H1 (cell line): ENCODE results near the gene ATP6V1B1. TPM values are rescaled to one million over a fixed set of nuclear protein-coding genes. Genes with fewer than 3 reads are reported as not detected.

Source experiments
- CTCF ChIA-PET: fragments of 300-600 bp; sonication (Branson Sonifier 250); formaldehyde crosslinking; loops from one replicate; lab custom pipeline; 2021; ENCODE audit not compliant: partially characterized antibody; lab: Charles Lee
- POLR2A ChIA-PET: fragments of 300-600 bp; sonication (Branson Sonifier 250); formaldehyde crosslinking; loops from one replicate; lab custom pipeline; 2021; ENCODE audit warnings: inconsistent platforms; ENCODE audit not compliant: partially characterized antibody; lab: Charles Lee
- DNase-seq, 2 experiments: peaks; one replicate each; pipeline versions ENCODE4 v3.0.0 to v3.0.0-alpha.2; 2010 to 2022; ENCODE audit warnings: low spot score in 2 of 2, low read depth in 1 of 2, mixed read lengths in 1 of 2
- FAIRE-seq: peaks from 2 replicates; lab custom pipeline; 2011; peaks lifted over from hg19 to GRCh38; lab: Jason Lieb, UNC
- H2AFZ ChIP-seq: 2 replicates; pipeline ENCODE4 v1.8.1; 2012; ENCODE audit warnings: low read length, inconsistent platforms
- H2AK5ac ChIP-seq: 2 replicates; pipeline ENCODE4 v1.6.1; 2013; ENCODE audit warnings: low read depth, low read length
- H2BK120ac ChIP-seq: replicated peaks from 2 replicates; pipeline ENCODE3; 2013; ENCODE audit warnings: low read depth, low read length, inconsistent platforms
- H2BK12ac ChIP-seq: 2 replicates; pipeline ENCODE4 v1.6.1; 2013; ENCODE audit warnings: low read depth, low read length
- H2BK15ac ChIP-seq: 2 replicates; pipeline ENCODE4 v1.6.1; 2013; ENCODE audit warnings: low read length
- H2BK20ac ChIP-seq: 2 replicates; pipeline ENCODE4 v1.6.1; 2013; ENCODE audit warnings: low read length
- H2BK5ac ChIP-seq: 2 replicates; pipeline ENCODE4 v1.6.1; 2013; ENCODE audit warnings: low read depth, low read length
- H3K14ac ChIP-seq: 2 replicates; pipeline ENCODE4 v1.6.1; 2013; ENCODE audit warnings: inconsistent platforms; ENCODE audit not compliant: insufficient read length
- H3K18ac ChIP-seq: 2 replicates; pipeline ENCODE4 v1.6.1; 2013; ENCODE audit warnings: low read length; ENCODE audit errors: extremely low read depth
- H3K23ac ChIP-seq: 2 replicates; pipeline ENCODE4 v1.6.1; 2013; ENCODE audit warnings: inconsistent platforms; ENCODE audit not compliant: insufficient read length
- H3K23me2 ChIP-seq: 2 replicates; pipeline ENCODE4 v1.6.1; 2013; ENCODE audit warnings: low read depth, low read length
- H3K27ac ChIP-seq: 2 replicates; pipeline ENCODE4 v1.6.1; 2011; ENCODE audit warnings: low read depth, low read length, inconsistent platforms
- H3K27me3 ChIP-seq, 4 experiments: replicated peaks in 1 of 4; 1 replicate in 1 of 4; 2 replicates in 3 of 4; pipeline versions ENCODE4 v1.6.1 to v1.8.1; 2011 to 2013; ENCODE audit warnings: low read length in 3 of 4, mild to moderate bottlenecking in 3 of 4, inconsistent platforms in 2 of 4, mixed read lengths in 2 of 4, moderate library complexity in 1 of 4; ENCODE audit not compliant: control insufficient read depth in 3 of 4, insufficient read depth in 3 of 4; ENCODE audit errors: extremely low read depth in 1 of 4
- H3K36me3 ChIP-seq, 4 experiments: 2 replicates each; pipeline versions ENCODE4 v1.6.1 to v1.8.1; 2011 to 2013; ENCODE audit warnings: mild to moderate bottlenecking in 4 of 4, low read length in 3 of 4, moderate library complexity in 2 of 4, control low read depth in 1 of 4, inconsistent platforms in 1 of 4; ENCODE audit not compliant: insufficient read depth in 4 of 4, control insufficient read depth in 2 of 4
- H3K4ac ChIP-seq: replicated peaks from 2 replicates; pipeline ENCODE3; 2013; ENCODE audit warnings: low read length, low read depth, mixed read lengths, inconsistent platforms; ENCODE audit not compliant: insufficient read length
- H3K4me1 ChIP-seq, 4 experiments: replicated peaks in 1 of 4; 1 replicate in 1 of 4; 2 replicates in 3 of 4; pipeline versions ENCODE4 v1.6.1 to v1.8.1; 2011 to 2013; ENCODE audit warnings: low read length in 3 of 4, inconsistent platforms in 2 of 4, mixed read lengths in 1 of 4; ENCODE audit not compliant: insufficient read depth in 4 of 4, control insufficient read depth in 3 of 4
- H3K4me2 ChIP-seq, 2 experiments: 2 replicates each; pipeline versions ENCODE4 v1.6.1 to v1.8.1; 2011 to 2013; ENCODE audit warnings: low read depth in 2 of 2, low read length in 2 of 2, control low read depth in 1 of 2, inconsistent platforms in 1 of 2, mild to moderate bottlenecking in 1 of 2; ENCODE audit not compliant: insufficient read depth in 1 of 2
- H3K4me3 ChIP-seq, 4 experiments: fragments of 200-600, 300-600 bp in 1 of 4; sonication (generic), shearing (Covaris generic), sonication (Bioruptor Twin) in 1 of 4; 2 replicates each; pipeline versions ENCODE4 v1.5.1 to v1.8.1; 2011 to 2016; ENCODE audit warnings: low read length in 4 of 4, low read depth in 3 of 4, control low read depth in 2 of 4, inconsistent platforms in 2 of 4, mild to moderate bottlenecking in 2 of 4, mixed read lengths in 1 of 4, moderate library complexity in 1 of 4; ENCODE audit not compliant: insufficient read depth in 2 of 4; ENCODE audit errors: extremely low read depth in 1 of 4
- H3K56ac ChIP-seq: replicated peaks from 2 replicates; pipeline ENCODE3; 2013; ENCODE audit warnings: low read depth, mild to moderate bottlenecking, mixed read lengths, low read length, inconsistent platforms; ENCODE audit not compliant: insufficient read length
- H3K79me1 ChIP-seq: 2 replicates; pipeline ENCODE4 v1.6.1; 2013; ENCODE audit warnings: low read depth, low read length, control low read depth
- H3K79me2 ChIP-seq, 2 experiments: 2 replicates each; pipeline versions ENCODE4 v1.6.1 to v1.8.1; 2012 to 2013; ENCODE audit warnings: low read length in 2 of 2, mild to moderate bottlenecking in 2 of 2, inconsistent platforms in 1 of 2; ENCODE audit not compliant: insufficient read depth in 2 of 2, control insufficient read depth in 1 of 2
- H3K9ac ChIP-seq, 4 experiments: replicated peaks in 1 of 4; 1 replicate in 1 of 4; 2 replicates in 3 of 4; pipeline versions ENCODE4 v1.6.1 to v1.8.1; 2011 to 2013; ENCODE audit warnings: low read depth in 3 of 4, low read length in 3 of 4, control low read depth in 2 of 4, mild to moderate bottlenecking in 2 of 4, moderate library complexity in 2 of 4, inconsistent platforms in 1 of 4; ENCODE audit errors: extremely low read depth in 1 of 4
- H3K9me3 ChIP-seq, 2 experiments: 2 replicates each; pipeline versions ENCODE4 v1.6.1 to v1.8.1; 2012 to 2013; ENCODE audit warnings: mild to moderate bottlenecking in 2 of 2, moderate library complexity in 2 of 2, control low read depth in 1 of 2, inconsistent platforms in 1 of 2, low read depth in 1 of 2, low read length in 1 of 2, mixed read lengths in 1 of 2; ENCODE audit not compliant: insufficient read depth in 2 of 2
- H4K20me1 ChIP-seq, 2 experiments: replicated peaks in 1 of 2; 2 replicates each; pipeline versions ENCODE3 to v1.8.1; 2011 to 2013; ENCODE audit warnings: inconsistent platforms in 2 of 2, low read length in 2 of 2, mild to moderate bottlenecking in 1 of 2; ENCODE audit not compliant: insufficient read depth in 2 of 2, control insufficient read depth in 1 of 2
- H4K5ac ChIP-seq: 2 replicates; pipeline ENCODE4 v1.6.1; 2013; ENCODE audit warnings: low read length, low read depth, mixed read lengths, inconsistent platforms; ENCODE audit not compliant: insufficient read length
- H4K8ac ChIP-seq: 2 replicates; pipeline ENCODE4 v1.8.0; 2013; ENCODE audit warnings: mild to moderate bottlenecking, moderate library complexity, low read length, inconsistent platforms; ENCODE audit not compliant: insufficient read depth; ENCODE audit errors: extremely low read depth
- H4K91ac ChIP-seq: replicated peaks from 2 replicates; pipeline ENCODE3; 2013; ENCODE audit warnings: low read length, mixed read lengths, inconsistent platforms; ENCODE audit not compliant: insufficient read length
- POLR2AphosphoS5 ChIP-seq: IDR thresholded peaks from 2 replicates; pipeline ENCODE4 v1.6.1; 2011; ENCODE audit warnings: low read depth, low read length
- WGBS, 2 experiments: shearing (Covaris generic) in 1 of 2; methylation state at CpG; one replicate each; pipeline versions ENCODE4 v1.1.6 to v1.1.7; 2013 to 2015; ENCODE audit warnings: low lambda C conversion rate in 2 of 2, mixed read lengths in 2 of 2, inconsistent platforms in 1 of 2, low coverage in 1 of 2, missing lambda C conversion rate in 1 of 2; ENCODE audit not compliant: insufficient replicate concordance in 2 of 2, insufficient coverage in 1 of 2, insufficient read length in 1 of 2; ENCODE audit errors: extremely low coverage in 1 of 2, missing lambda C conversion rate in 1 of 2; 5-methylcytosine and 5-hydroxymethylcytosine counted together
- polyA plus RNA-seq, 7 experiments: library from polyadenylated mRNA; depleted of rRNA in 3 of 7; stranded (reverse) in 5 of 7; unstranded in 2 of 7; fragments of >200 nt in 5 of 7; fragments of 200-250 nt in 2 of 7; gene quantifications; 1 replicate in 5 of 7; 2 replicates in 1 of 7; 4 replicates in 1 of 7; pipeline versions ENCODE4 v1.2.1 to v1.2.3, GENCODE V29; 2011 to 2013; ENCODE audit warnings: missing spikeins in 2 of 7, mixed read lengths in 2 of 7
- total RNA-seq: library from RNA; stranded (reverse); fragmentation: NEBNext Ultra II Directional; extraction: Animal tissue kit (Norgen Biotek cat#: 25700); gene quantifications from 2 replicates; pipeline ENCODE4 v1.2.1, GENCODE V29; 2021

Gene ATP6V1B1
- total and polyA plus RNA-seq, 2 of the 8 experiments (the other 6 are each of a cell fraction or from before 2014, with no cell fraction given) = not detected

DNA sequence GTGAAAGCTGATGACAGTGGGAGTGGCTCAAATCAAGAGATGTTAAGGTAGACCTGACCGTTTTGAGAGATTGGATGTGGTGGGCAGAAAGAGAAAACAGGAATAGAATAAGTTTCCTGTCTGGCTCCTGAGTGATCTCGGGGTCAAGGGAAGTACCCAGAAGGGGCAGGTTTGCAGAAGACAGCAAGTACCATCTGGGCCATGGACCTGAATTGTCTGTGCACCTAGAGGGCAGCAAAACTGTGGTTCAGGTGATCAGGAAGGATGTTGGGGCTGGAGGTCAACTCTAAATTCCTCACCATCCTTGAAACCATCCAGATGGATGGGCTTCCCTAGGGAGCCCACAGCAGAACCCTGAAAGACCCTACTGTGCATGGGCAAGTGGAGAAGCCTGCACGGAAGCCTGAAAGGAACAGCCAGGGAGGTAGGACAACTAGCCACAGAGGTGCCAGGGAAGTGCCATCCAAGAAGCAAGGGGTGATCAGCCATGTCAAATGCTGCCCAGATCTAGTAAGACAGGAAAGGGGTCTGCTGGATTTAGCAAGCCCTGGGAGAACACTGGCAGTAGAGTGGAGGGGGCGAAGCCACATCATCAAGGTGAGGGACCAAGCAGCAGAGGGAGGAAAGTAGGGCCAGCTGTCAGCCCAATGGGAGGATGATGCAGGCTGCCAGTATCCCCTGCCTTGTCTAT, 50.9 kb downstream of the ATP6V1B1 start:
- Histone ChIP-seq H2BK20ac (no peak overlapping the region), H3K18ac (no peak overlapping the region), H3K23me2 (no peaks in the 10 kb centered on the region), H2AFZ (no peak overlapping the region), H2BK5ac (no peak overlapping the region), H3K56ac (no peak overlapping the region), H2BK120ac (no peak overlapping the region), H2BK15ac (no peak overlapping the region), H3K4me3 (no peak overlapping the region), H3K9me3 (no peaks in the 10 kb centered on the region), H4K8ac (no peak overlapping the region; the same call in 1 of the 2 replicates), H3K14ac (no peak overlapping the region), H3K27ac (no peak overlapping the region), H2BK12ac (no peak overlapping the region), H3K23ac (no peak overlapping the region), H3K27me3 (peaks cover 0 to 2% (median under 1%) of the 10 kb centered on the region in 4 experiments; a peak in 1 of 7 replicates), H3K4ac (no peak overlapping the region), H2AK5ac (no peak overlapping the region), H3K4me1 (peaks cover 0 to 6% (median 4%) of the 10 kb centered on the region in 4 experiments; a peak in 4 of 7 replicates), H3K4me2 (no peak overlapping the region), H3K9ac (no peak overlapping the region), H4K5ac (no peak overlapping the region), H4K20me1 (peaks cover 0 to 8% of the 10 kb centered on the region in 2 experiments), H4K91ac (no peak overlapping the region), H3K36me3 (peaks cover 0 to 9% (median 2%) of the 10 kb centered on the region in 4 experiments; a peak in 2 of 8 replicates), H3K79me2 (no peaks in the 10 kb centered on the region), H3K79me1 (no peaks in the 10 kb centered on the region)
- no peak for FAIRE-seq
- ChIA-PET CTCF (interaction anchor here (1.7 to 7.1 kb wide), 6 partner anchors 14 to 98 kb away, joined by 4 to 66 read pairs (median 18); no protein-coding TSS in a partner anchor), POLR2A (no interaction called here)
- DNase-seq = no peak
- WGBS, 2 experiments = 93% methylated on average over 4 of the region's 4 CpGs; no CpG with 5 or more reads in 1 of the 2 experiments
- TF ChIP-seq POLR2AphosphoS5 = no peak
